GM19099 (cell line): ENCODE data around the gene ST3GAL5.

Source experiments
- POLR2A ChIP-seq: IDR thresholded peaks from 3 replicates; pipeline ENCODE4 v1.6.1; 2011; ENCODE audit warnings: low read depth; ENCODE audit not compliant: insufficient read length; ENCODE audit errors: extremely low read depth

The ST3GAL5 gene

GRCh38 chr2:85888684-85889626, at the start of gene ST3GAL5:
ST3GAL5 (minus strand) TSS chr2:85888990; CDS start chr2:85888905, 85 bp downstream.
- no peak for TF ChIP-seq POLR2A

DNA sequence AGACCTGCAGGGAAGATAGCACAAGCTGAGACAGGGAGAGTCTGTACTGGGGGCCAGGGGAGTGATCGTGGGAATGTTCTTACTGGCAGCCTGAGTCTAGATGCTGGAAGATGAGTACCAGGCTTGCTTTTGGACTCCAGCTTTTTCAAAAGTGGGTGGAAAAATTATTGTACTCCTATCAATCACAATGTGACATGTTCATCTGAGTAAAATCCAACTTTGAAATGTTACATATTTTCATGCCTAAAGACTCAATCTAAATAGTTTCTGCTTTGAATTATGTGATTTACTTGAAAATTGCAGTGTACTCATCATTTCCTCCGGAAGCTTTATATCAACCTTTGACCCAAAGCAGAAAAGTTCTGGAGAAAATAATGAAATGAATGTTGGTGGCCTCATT, 49.7 kb upstream of the ST3GAL5 start:
- no peak for TF ChIP-seq POLR2A

DNA sequence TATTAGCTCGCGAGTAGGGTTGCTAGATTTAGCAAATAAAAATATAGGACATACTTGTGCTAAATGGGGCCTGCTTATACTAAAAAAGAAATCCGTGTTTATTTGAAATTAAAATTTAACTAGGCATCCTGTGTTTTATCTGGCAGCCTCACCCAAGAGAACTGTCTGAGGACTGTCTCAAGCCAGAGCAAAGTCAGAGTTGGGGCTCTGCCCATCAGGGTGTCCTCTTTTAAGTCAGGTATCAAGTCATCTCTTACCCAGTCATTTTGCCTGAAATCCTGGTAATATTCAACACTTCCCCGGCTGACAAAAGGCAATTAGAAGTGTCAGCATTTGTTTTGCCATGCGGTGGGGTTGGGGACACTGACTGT, 48.3 kb upstream of the ST3GAL5 start:
- TF ChIP-seq POLR2A, result no peak

GRCh38 chr2:85936421-85937068, 47.8 kb upstream of the ST3GAL5 start:
- TF ChIP-seq POLR2A, result no peak

GRCh38 chr2:85935746-85936208, 47.0 kb upstream of the ST3GAL5 start:
- TF ChIP-seq POLR2A, result no peak

DNA sequence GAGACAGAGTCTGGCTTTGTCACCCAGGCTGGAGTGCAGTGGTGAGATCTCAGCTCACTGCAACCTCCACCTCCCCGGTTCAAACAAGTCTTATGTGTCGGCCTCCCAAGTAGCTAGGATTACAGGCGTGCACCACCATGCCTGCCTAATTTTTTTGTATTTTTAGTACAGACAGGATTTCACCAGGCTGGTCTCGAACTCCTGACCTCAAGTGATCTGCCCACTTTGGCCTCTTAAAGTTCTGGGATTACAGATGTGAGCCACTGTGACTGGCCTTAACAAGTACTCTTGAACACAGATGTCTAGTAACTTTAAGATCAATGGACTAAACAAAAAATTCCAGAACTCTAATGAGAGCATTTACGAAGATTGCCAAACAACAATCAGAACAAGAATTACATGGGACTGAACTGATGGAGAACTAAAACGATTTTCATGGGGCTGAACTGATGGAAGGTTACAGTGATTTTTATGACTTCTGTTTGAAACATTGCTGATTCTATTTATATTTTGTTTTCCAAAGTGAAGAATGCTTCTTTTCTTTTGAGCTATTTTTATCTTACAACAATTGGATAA, 46.5 kb upstream of the ST3GAL5 start:
- TF ChIP-seq POLR2A, result no peak

- no peak for TF ChIP-seq POLR2A
Measured at GRCh38 chr2:85933753-85934594, 45.2 kb upstream of the ST3GAL5 start.

- no peak for TF ChIP-seq POLR2A
Measured at GRCh38 chr2:85930129-85931124, 41.6 kb upstream of the ST3GAL5 start.

DNA sequence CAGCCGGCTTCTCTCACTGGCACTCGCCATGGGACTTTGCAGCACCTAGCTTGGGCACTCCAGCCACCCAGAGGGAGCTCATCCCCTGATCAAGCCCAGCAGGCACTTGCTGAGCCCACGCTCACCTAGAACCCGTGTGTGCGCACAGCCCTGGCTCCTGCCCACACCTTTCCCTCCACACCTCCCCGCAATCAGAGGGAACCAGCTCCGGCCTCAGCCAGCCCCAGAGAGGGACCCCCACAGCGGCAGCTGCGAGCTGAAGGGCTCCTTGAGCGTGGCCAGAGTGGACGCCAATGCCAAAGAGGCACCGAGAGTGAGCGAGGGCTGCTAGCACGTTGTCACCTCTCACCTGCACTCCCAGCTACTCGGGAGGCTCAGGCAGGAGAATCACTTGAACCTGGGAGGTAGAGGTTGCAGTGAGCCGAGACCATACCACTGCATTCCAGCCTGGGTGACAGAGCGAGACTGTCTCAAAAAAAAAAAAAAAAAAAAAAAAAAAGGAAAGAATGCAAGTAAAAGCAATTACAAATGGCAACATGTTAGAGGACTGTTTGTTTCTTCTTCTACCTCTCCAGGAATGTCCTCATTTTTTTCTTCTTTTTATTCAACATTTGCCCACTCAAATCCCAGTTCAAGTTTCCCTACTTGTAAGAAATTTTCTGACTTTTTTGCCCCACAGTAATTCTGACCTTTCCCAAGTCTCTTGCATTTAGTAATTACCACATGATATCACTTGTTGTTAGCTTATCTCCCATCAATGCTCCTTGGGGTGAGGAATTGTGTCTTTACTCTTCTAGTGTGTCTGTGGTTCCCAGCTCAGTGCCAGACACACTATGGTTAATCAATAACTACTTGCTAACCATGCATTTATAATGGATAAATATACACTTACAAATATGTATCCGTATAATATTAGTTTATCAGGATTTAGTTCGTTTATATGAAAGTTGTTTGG, 40.6 kb upstream of the ST3GAL5 start:
- no peak for TF ChIP-seq POLR2A

DNA sequence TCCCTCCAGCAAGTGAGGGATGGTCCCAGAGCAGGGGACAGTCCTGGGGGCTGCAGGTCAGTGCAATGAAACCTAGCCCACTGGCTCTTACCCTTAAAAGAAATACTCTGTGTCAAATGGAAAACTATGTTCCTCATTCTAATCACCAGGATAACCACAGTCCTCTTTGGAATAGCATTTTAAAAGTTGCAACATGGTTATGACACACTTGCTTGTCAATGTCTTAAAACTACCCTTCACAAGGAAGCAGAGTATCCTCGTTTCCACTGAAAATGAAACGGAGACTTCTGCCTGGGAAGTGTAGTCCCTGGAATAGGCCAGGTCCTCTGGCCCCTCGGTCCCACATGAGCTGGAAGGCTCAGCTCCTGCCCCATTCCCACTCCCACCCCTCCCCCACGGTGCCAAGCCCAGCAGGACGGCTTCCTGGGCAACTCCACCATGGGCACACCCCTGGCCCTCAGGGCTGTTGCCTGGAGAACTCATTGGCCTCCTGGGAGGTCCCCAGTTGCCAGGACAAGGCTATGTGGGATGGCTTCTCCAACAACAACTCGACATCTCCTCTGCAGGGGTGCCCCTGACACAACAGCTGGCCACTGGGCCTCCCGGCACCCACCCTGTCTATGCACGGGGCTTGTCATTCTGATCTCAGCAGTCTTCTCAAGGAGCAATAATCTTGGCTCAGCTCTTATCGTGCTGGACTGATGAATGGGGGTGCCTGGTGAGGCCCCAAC, 38.3 kb upstream of the ST3GAL5 start:
- TF ChIP-seq POLR2A, result no peak

- no peak for TF ChIP-seq POLR2A
Measured at GRCh38 chr2:85926526-85926925, 37.7 kb upstream of the ST3GAL5 start.

DNA sequence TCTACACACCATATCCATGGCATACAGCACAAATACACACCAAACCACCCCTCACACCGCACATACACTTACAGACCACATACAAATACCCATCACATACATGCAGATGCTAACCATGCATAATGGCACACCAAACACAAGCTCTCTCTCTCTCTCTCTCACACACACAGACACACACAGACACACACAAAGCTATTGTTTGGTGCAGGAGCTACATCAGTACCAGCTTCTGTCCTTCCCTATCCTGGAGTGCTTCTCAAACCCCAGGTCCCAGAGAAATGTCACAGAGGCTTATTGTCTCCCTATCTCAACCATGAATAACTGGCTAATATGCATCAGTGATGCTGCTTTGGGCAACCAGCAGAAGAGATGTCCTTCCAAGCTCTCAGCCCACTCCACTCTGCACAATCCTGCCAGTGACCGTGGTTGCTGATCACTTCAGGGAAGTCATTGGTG, 36.5 kb upstream of the ST3GAL5 start:
- TF ChIP-seq POLR2A, result no peak

GRCh38 chr2:85924522-85924921, 35.7 kb upstream of the ST3GAL5 start:
- TF ChIP-seq POLR2A, result no peak
